NCI-H187 (cell line): Measurements from ENCODE around the gene SPTBN4.
A peak's percentile ranks its signal among the peaks of the same experiment; 100 is the strongest.

Source experiments
- DNase-seq, 2 experiments: peaks; one replicate each; lab custom pipeline; 2025; lab: John Stamatoyannopoulos, UW

The SPTBN4 gene

GRCh38 chr19:40565910-40566495 is 99.2 kb downstream of the SPTBN4 start:
- no peak for DNase-seq

- DNase-seq: no peak
Observed at GRCh38 chr19:40567040-40567749, 100.4 kb downstream of the SPTBN4 start.

GRCh38 chr19:40567750-40568494 is 101.1 kb downstream of the SPTBN4 start:
- no peak for DNase-seq

- peak; percentile 98 to 100 for DNase-seq
Observed at GRCh38 chr19:40570313-40571004, 103.7 kb downstream of the SPTBN4 start.

GRCh38 chr19:40571005-40571318 is 104.2 kb downstream of the SPTBN4 start:
- no peak for DNase-seq

- no peak for DNase-seq
Observed at GRCh38 chr19:40571831-40572495, 105.2 kb downstream of the SPTBN4 start.

- no peak for DNase-seq
Observed at GRCh38 chr19:40575326-40575725, 108.5 kb downstream of the SPTBN4 start.

- no peak for DNase-seq
Observed at GRCh38 chr19:40576151-40576584, 109.4 kb downstream of the SPTBN4 start.

GRCh38 chr19:40576585-40577451 is 110.0 kb downstream of the SPTBN4 start, which contains the start of gene SHKBP1:
SHKBP1 (plus strand) TSS chr19:40576873; CDS start chr19:40576900, 27 bp downstream.
- peak; percentile 89 to 95 for DNase-seq

GRCh38 chr19:40578442-40578908 is 111.7 kb downstream of the SPTBN4 start:
- DNase-seq: no peak

GRCh38 chr19:40580619-40581018 is 113.8 kb downstream of the SPTBN4 start:
- DNase-seq: no peak

GRCh38 chr19:40581531-40581930 is 114.7 kb downstream of the SPTBN4 start:
- no peak for DNase-seq

GRCh38 chr19:40582467-40582866 is 115.7 kb downstream of the SPTBN4 start:
- DNase-seq: no peak

- no peak for DNase-seq
Observed at GRCh38 chr19:40583283-40583682, 116.5 kb downstream of the SPTBN4 start.

GRCh38 chr19:40584007-40584406 is 117.2 kb downstream of the SPTBN4 start:
- DNase-seq: no peak

GRCh38 chr19:40585241-40585981 is 118.6 kb downstream of the SPTBN4 start:
- no peak for DNase-seq

GRCh38 chr19:40585982-40586422 is 119.2 kb downstream of the SPTBN4 start:
- DNase-seq: no peak

- DNase-seq: no peak
Observed at GRCh38 chr19:40586611-40587010, 119.8 kb downstream of the SPTBN4 start.

GRCh38 chr19:40588110-40588854 is 121.5 kb downstream of the SPTBN4 start:
- DNase-seq: no peak
